Fibroblast of lung (primary cell): Measurements from ENCODE around the gene CFD. TPM values are rescaled to one million over a fixed set of nuclear protein-coding genes. Genes with fewer than 3 reads are reported as not detected.

Experiments
- DNase-seq, 2 donors: peaks; one replicate each; pipeline versions ENCODE4 v3.0.0 to v3.0.0-alpha.2; 2010; ENCODE audit warnings: low read depth in 2 of 2
- H2AFZ ChIP-seq: 2 replicates; pipeline ENCODE4 v1.5.1; 2012; ENCODE audit warnings: low read length, control low read depth, inconsistent platforms
- H3K27ac ChIP-seq: 2 replicates; pipeline ENCODE4 v1.5.1; 2011; ENCODE audit warnings: low read length, control low read depth; ENCODE audit not compliant: insufficient read depth
- H3K27me3 ChIP-seq: 2 replicates; pipeline ENCODE4 v1.5.1; 2011; ENCODE audit warnings: mild to moderate bottlenecking, low read length; ENCODE audit not compliant: control insufficient read depth, insufficient read depth
- H3K36me3 ChIP-seq: 2 replicates; pipeline ENCODE4 v1.5.1; 2011; ENCODE audit warnings: low read length; ENCODE audit not compliant: control insufficient read depth, insufficient read depth
- H3K4me1 ChIP-seq: 2 replicates; pipeline ENCODE4 v1.5.1; 2011; ENCODE audit warnings: low read length; ENCODE audit not compliant: control insufficient read depth, insufficient read depth; ENCODE audit errors: extremely low read depth
- H3K4me2 ChIP-seq: 2 replicates; pipeline ENCODE4 v1.5.1; 2011; ENCODE audit warnings: low read length, control low read depth; ENCODE audit not compliant: insufficient read depth; ENCODE audit errors: extremely low read depth
- H3K4me3 ChIP-seq, 4 experiments: fragments of 200-600 bp in 1 of 4; sonication (generic) in 1 of 4; replicated peaks in 1 of 4; 2 replicates each; pipeline ENCODE4 v1.5.1; 2011 to 2016; ENCODE audit warnings: low read length in 4 of 4, low read depth in 3 of 4, mild to moderate bottlenecking in 3 of 4, control low read depth in 2 of 4, inconsistent platforms in 1 of 4, mixed read lengths in 1 of 4; ENCODE audit not compliant: insufficient read depth in 1 of 4; ENCODE audit errors: control extremely low read depth in 1 of 4
- H3K79me2 ChIP-seq: 2 replicates; pipeline ENCODE4 v1.5.1; 2012; ENCODE audit warnings: mild to moderate bottlenecking, low read length, inconsistent platforms; ENCODE audit not compliant: control insufficient read depth, insufficient read depth
- H3K9ac ChIP-seq: 2 replicates; pipeline ENCODE4 v1.5.1; 2011; ENCODE audit warnings: mild to moderate bottlenecking, low read length, control low read depth; ENCODE audit not compliant: insufficient read depth
- H3K9me3 ChIP-seq: 2 replicates; pipeline ENCODE4 v1.5.1; 2012; ENCODE audit warnings: low read depth, low read length; ENCODE audit not compliant: control insufficient read depth, insufficient read depth
- H4K20me1 ChIP-seq: 2 replicates; pipeline ENCODE4 v1.5.1; 2011; ENCODE audit warnings: low read length; ENCODE audit not compliant: control insufficient read depth, insufficient read depth; ENCODE audit errors: extremely low read depth
- CTCF ChIP-seq, 2 donors: IDR thresholded peaks in 1 of 2; conservative IDR thresholded peaks in 1 of 2; 1 replicate in 1 of 2; 2 replicates in 1 of 2; pipeline ENCODE4 v1.5.1; 2011 to 2012; ENCODE audit warnings: low read length in 2 of 2, control low read depth in 1 of 2, inconsistent platforms in 1 of 2, low read depth in 1 of 2, mild to moderate bottlenecking in 1 of 2
- EZH2 ChIP-seq: IDR thresholded peaks from 2 replicates; pipeline ENCODE4 v1.5.1; 2012; ENCODE audit warnings: low read length, control low read depth, mild to moderate bottlenecking; ENCODE audit errors: missing control alignments
- polyA plus RNA-seq, 2 donors: library from polyadenylated mRNA; depleted of rRNA in 1 of 2; stranded (reverse) in 1 of 2; unstranded in 1 of 2; fragments of >200 nt; gene quantifications; 2 replicates each; pipeline ENCODE4 v1.2.1, GENCODE V29; 2011 to 2012; ENCODE audit warnings: missing spikeins in 1 of 2
- total RNA-seq: library from RNA; depleted of rRNA; stranded (reverse); fragments of >200 nt; gene quantifications from 2 replicates; pipeline ENCODE4 v1.2.1, GENCODE V29; 2014

CFD gene
- total and polyA plus RNA-seq, 2 donors (not counting 1 experiment from before 2014, with no cell fraction given) = 1.00 to 18.8 TPM

DNA sequence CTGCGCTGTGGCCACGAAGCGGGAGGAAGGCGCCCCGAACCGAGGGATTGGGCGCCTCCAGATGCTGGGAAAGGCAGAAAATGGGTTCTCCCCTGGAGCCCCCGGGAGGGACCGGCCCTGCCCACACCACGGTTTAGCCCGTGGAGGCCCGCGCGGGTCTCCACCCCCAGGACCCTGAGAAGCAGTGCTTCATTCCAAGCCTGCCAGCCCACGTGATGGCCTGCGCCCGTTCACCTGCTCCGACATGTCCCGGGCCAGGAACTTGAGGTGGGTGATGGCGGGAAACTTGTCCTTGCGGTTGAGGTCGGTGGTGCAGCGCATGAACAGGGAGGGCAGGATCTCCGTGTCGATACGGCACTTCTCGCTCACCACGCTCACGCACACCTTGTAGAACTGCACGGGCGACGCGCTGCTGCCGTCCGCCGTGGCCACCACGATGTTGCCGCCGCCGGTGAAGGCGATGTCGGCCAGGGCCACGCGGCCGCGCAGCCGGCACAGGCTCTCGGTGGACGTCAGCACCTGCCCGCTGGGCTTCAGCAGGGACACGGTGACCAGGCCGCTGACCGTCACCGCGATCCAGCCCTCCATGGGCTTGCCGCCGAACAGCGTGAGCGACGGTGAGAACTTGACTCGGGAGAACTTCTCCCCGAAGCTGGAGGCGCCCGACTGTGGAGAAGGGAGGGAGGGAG is 26.2 kb downstream of the CFD start:
- Histone ChIP-seq H3K79me2 (peaks cover under 1% of the 10 kb centered on the region), H3K4me3 (no peak overlapping the region), H3K4me1 (no peaks in the 10 kb centered on the region), H3K9me3 (no peaks in the 10 kb centered on the region), H3K27ac (no peak overlapping the region), H3K36me3 (peaks cover 55% of the 10 kb centered on the region), H3K4me2 (no peak overlapping the region), H3K27me3 (no peaks in the 10 kb centered on the region), H4K20me1 (no peaks in the 10 kb centered on the region), H3K9ac (no peak overlapping the region), H2AFZ (no peak overlapping the region)
- no peak for TF ChIP-seq EZH2
- TF ChIP-seq CTCF (conservative IDR thresholded peaks at IDR 0.05 in 1 of 2, IDR thresholded peaks at IDR 0.05 in 1 of 2; ENCODE audit: low read depth in 1 of 2, low read length in 2 of 2) = no peak
- DNase-seq = no peak

DNA sequence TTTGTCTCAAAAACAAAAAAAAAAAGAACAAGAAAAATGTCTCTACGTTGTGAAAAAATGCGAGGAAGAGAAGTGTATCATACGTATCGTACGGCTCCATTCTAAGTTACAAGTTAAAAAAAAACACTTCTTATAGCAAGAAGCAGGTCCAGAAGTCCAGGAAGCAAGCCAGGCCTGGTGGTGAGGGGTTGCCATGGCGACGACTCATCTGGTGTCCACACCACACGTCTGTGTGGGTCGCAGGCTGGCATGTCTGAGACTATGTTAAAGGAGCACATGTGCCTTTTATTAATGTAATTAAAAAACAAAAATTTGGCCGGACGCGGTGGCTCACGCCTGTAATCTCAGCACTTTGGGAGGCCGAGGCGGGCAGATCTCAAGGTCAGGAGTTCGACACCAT is 27.6 kb downstream of the CFD start:
- H4K20me1 ChIP-seq = no peaks in the 10 kb centered on the region
- TF ChIP-seq CTCF (conservative IDR thresholded peaks at IDR 0.05 in 1 of 2, IDR thresholded peaks at IDR 0.05 in 1 of 2; ENCODE audit: low read depth in 1 of 2, low read length in 2 of 2) (no peak), EZH2 (no peak)
- no peak overlapping the region for H3K27ac ChIP-seq
- no peaks in the 10 kb centered on the region for H3K4me1 ChIP-seq
- H2AFZ ChIP-seq = no peak overlapping the region
- peaks cover 44% of the 10 kb centered on the region for H3K36me3 ChIP-seq
- peaks cover 10% of the 10 kb centered on the region for H3K79me2 ChIP-seq
- H3K9me3 ChIP-seq = no peaks in the 10 kb centered on the region
- H3K4me3 ChIP-seq = no peak overlapping the region
- H3K9ac ChIP-seq = no peak overlapping the region
- H3K4me2 ChIP-seq = no peak overlapping the region
- no peaks in the 10 kb centered on the region for H3K27me3 ChIP-seq
- peak; percentile 59 to 73 for DNase-seq

DNA sequence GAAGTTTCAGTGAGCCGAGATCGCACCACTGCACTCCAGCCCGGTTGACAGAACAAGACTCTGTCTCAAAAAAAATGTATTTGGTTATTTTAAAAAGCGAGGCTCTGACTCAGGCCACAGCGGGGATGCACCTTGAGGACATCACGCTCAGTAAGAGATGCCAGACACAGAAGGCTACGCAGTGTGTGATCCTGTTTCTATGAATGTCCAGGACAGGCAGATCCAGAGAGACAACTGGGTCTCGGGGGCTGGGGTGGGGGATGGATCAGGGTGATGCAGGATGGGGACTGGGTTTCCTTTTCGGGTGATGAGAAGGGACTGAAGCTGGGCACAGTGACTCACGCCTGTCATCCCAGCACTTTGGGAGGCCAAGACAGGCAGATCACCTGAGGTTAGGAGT is 28.1 kb downstream of the CFD start:
- Histone ChIP-seq H3K79me2 (peaks cover 14% of the 10 kb centered on the region), H3K27me3 (no peaks in the 10 kb centered on the region), H3K9me3 (no peaks in the 10 kb centered on the region), H3K27ac (no peak overlapping the region), H4K20me1 (no peaks in the 10 kb centered on the region), H3K4me3 (no peak overlapping the region), H2AFZ (no peak overlapping the region), H3K9ac (no peak overlapping the region), H3K36me3 (peaks cover 40% of the 10 kb centered on the region), H3K4me1 (no peaks in the 10 kb centered on the region), H3K4me2 (no peak overlapping the region)
- TF ChIP-seq EZH2 (no peak), CTCF (conservative IDR thresholded peaks at IDR 0.05 in 1 of 2, IDR thresholded peaks at IDR 0.05 in 1 of 2; ENCODE audit: low read depth in 1 of 2, low read length in 2 of 2) (no peak)
- DNase-seq = no peak
